Omental fat pad (tissue), 4 donors: ENCODE results near the gene NOC4L. TPM values are rescaled to one million over a fixed set of nuclear protein-coding genes. Genes with fewer than 3 reads are reported as not detected.

Experiments
- ATAC-seq: fragments of 150-250 bp; one replicate; pipeline ENCODE4 v1.9.1; 2016; ENCODE audit warnings: mild to moderate bottlenecking, moderate library complexity; ENCODE audit not compliant: low FRiP score
- DNase-seq: peaks from one replicate; pipeline ENCODE4 v3.0.0-alpha.2; 2019; ENCODE audit warnings: low spot score
- CTCF ChIP-seq, 3 donors: fragments of 450-650 bp; IDR thresholded peaks; one replicate each; pipeline ENCODE4 v1.5.1; 2016 to 2017; ENCODE audit warnings: antibody characterized with exemption in 3 of 3, mild to moderate bottlenecking in 3 of 3, moderate library complexity in 2 of 3
- total RNA-seq, 4 donors: library from RNA; depleted of rRNA; stranded (reverse); fragments of >200 nt; gene quantifications; one replicate each; pipeline ENCODE4 v1.1.0, GENCODE V29; 2016

The NOC4L gene
- total RNA-seq, 4 donors from 2014 or later, result 6.4 to 16.1 (median 9.3) TPM

GRCh38 chr12:132182206-132182710, 38.0 kb downstream of the NOC4L start:
- DNase-seq, result no peak
- TF ChIP-seq CTCF (IDR thresholded peaks at IDR 0.05), result no peak
- no peak for ATAC-seq

- ATAC-seq (no peak), DNase-seq (no peak)
- TF ChIP-seq CTCF (IDR thresholded peaks at IDR 0.05), result no peak
Observed at GRCh38 chr12:132182711-132183365, 38.6 kb downstream of the NOC4L start.

- no peak for DNase-seq
- TF ChIP-seq CTCF (IDR thresholded peaks at IDR 0.05), result no peak
Observed at GRCh38 chr12:132185705-132186104, 41.4 kb downstream of the NOC4L start.

GRCh38 chr12:132186208-132186856, 42.1 kb downstream of the NOC4L start:
- TF ChIP-seq CTCF (IDR thresholded peaks at IDR 0.05), result no peak
- no peak for DNase-seq
- no peak for ATAC-seq

More at GRCh38 chr12:132185705-132186104, 41.4 kb downstream of the NOC4L start:
- ATAC-seq, result no peak

GRCh38 chr12:132186857-132187620, 42.8 kb downstream of the NOC4L start:
- ATAC-seq (no peak), DNase-seq (no peak)
- TF ChIP-seq CTCF (IDR thresholded peaks at IDR 0.05), result no peak

GRCh38 chr12:132187646-132188450, 43.6 kb downstream of the NOC4L start:
- DNase-seq (no peak), ATAC-seq (no peak)

More at GRCh38 chr12:132187646-132188450, 43.6 kb downstream of the NOC4L start:
- TF ChIP-seq CTCF (IDR thresholded peaks at IDR 0.05), result no peak
